ENCODE data around the gene SH3BP5L. TPM values are rescaled to one million over a fixed set of nuclear protein-coding genes. Genes with fewer than 3 reads are reported as not detected.
A peak's percentile ranks its signal among the peaks of the same experiment; 100 is the strongest.

The SH3BP5L gene
- total and polyA plus RNA-seq, 2 experiments from 2014 or later: 2.8 to 26.1 TPM

- H3K4me2 ChIP-seq: no peak overlapping the region
Measured at GRCh38 chr1:248841702-248842395, 16.1 kb upstream of the SH3BP5L start.

DNA sequence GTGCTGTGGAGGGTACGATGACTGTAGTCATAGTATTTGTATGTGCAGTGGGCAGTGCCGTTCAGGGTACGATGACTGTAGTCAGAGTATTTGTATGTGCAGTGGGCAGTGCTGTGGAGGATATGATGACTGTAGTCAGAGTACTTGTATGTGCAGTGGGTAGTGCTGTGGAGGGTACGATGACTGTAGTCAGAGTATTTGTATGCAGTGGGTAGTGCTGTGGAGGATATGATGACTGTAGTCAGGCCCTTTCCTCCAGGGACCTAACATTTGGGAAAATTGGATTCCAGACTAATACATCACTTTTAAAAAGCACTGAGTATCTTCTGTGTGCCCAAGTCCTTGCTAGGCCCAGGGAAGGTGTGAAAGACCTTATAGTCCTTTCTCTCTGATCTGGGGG is 15.2 kb upstream of the SH3BP5L start:
- no peaks in the 10 kb centered on the region for H3K9me2 ChIP-seq (ENCODE audit: insufficient read depth)
- H3K36me3 ChIP-seq (ENCODE audit: insufficient read depth): no peaks in the 10 kb centered on the region
- Mint-ChIP-seq H3K9me3 (no peaks in the 10 kb centered on the region), H3K4me1 (peaks cover 5% of the 10 kb centered on the region), H3K36me3 (ENCODE audit: low read depth) (peaks cover 13% of the 10 kb centered on the region), H3K27me3 (ENCODE audit: insufficient read depth, low read depth, poor library complexity) (peaks cover 5% of the 10 kb centered on the region), H3K27ac (no peak overlapping the region), H3K4me3 (no peak overlapping the region)
- H3K4me2 ChIP-seq: no peak overlapping the region
- H3K4me1 ChIP-seq (ENCODE audit: insufficient read depth): peaks cover 10% of the 10 kb centered on the region
- H3K79me2 ChIP-seq (replicated peaks; ENCODE audit: insufficient read depth): no peaks in the 10 kb centered on the region; the same call in 1 of the 2 replicates
- DNase-seq (ENCODE audit: low spot score) (no peak), ATAC-seq (no peak)
- peaks cover 5% of the 10 kb centered on the region; the same call in 1 of the 2 replicates for H3F3A ChIP-seq (replicated peaks; ENCODE audit: low read depth)
- H3K27ac ChIP-seq (ENCODE audit: low read depth): no peak overlapping the region
- H3K4me3 ChIP-seq: no peak overlapping the region
- H2AFZ ChIP-seq: no peak overlapping the region
- peaks cover 12% of the 10 kb centered on the region for H4K20me1 ChIP-seq (replicated peaks; ENCODE audit: insufficient read depth)
- peaks cover 7% of the 10 kb centered on the region for H3K27me3 ChIP-seq (ENCODE audit: insufficient read depth)
- TF ChIP-seq STAT1 (IDR thresholded peaks at IDR 0.05; ENCODE audit: unreplicated experiment) (no peak), JUNB (IDR thresholded peaks at IDR 0.05; ENCODE audit: unreplicated experiment) (no peak), ZNF114 (CRISPR knock-in tag; IDR thresholded peaks at IDR 0.05) (no peak), ZNF462 (CRISPR knock-in tag; IDR thresholded peaks at IDR 0.05) (no peak), CREB1 (CRISPR knock-in tag; IDR thresholded peaks at IDR 0.05; ENCODE audit: low read depth) (no peak)

More at GRCh38 chr1:248841702-248842395, 16.1 kb upstream of the SH3BP5L start:
- TF ChIP-seq CTCF (conservative IDR thresholded peaks at IDR 0.05; ENCODE audit: low read depth in 2 of 2) (peak; percentile 72 to 81), ZNF114 (CRISPR knock-in tag; IDR thresholded peaks at IDR 0.05) (no peak), POLR2AphosphoS5 (IDR thresholded peaks at IDR 0.05; ENCODE audit: low read depth) (no peak), ETS1 (IDR thresholded peaks at IDR 0.05) (no peak), ZNF331 (CRISPR knock-in tag; IDR thresholded peaks at IDR 0.05; ENCODE audit: low read depth) (no peak)
- no peak for ATAC-seq
- Histone ChIP-seq H3K9me2 (ENCODE audit: insufficient read depth) (no peaks in the 10 kb centered on the region), H3K4me1 (ENCODE audit: insufficient read depth) (peaks cover 14% of the 10 kb centered on the region), H4K20me1 (replicated peaks; ENCODE audit: insufficient read depth) (peaks cover 21% of the 10 kb centered on the region), H3K4me3 (no peak overlapping the region), H3K27ac (ENCODE audit: low read depth) (no peak overlapping the region), H3K36me3 (ENCODE audit: insufficient read depth) (no peaks in the 10 kb centered on the region), H3K27me3 (ENCODE audit: insufficient read depth) (peaks cover 16% of the 10 kb centered on the region), H2AFZ (no peak overlapping the region), H3F3A (replicated peaks; ENCODE audit: low read depth) (peaks cover 8% of the 10 kb centered on the region), H3K79me2 (replicated peaks; ENCODE audit: insufficient read depth) (no peaks in the 10 kb centered on the region; the same call in 1 of the 2 replicates)
- peak; percentile 74 for DNase-seq (ENCODE audit: low spot score)
- Mint-ChIP-seq H3K36me3 (ENCODE audit: low read depth) (peaks cover 20% of the 10 kb centered on the region), H3K27me3 (ENCODE audit: insufficient read depth, low read depth, poor library complexity) (peaks cover 7% of the 10 kb centered on the region), H3K4me1 (peaks cover 9% of the 10 kb centered on the region), H3K27ac (no peak overlapping the region), H3K9me3 (no peaks in the 10 kb centered on the region), H3K4me3 (no peak overlapping the region)

Measured in GM23338 (cell line).